Thymus (tissue), 11 donors: ENCODE measurements around the gene DNM3. TPM values are rescaled to one million over a fixed set of nuclear protein-coding genes. Genes with fewer than 3 reads are reported as not detected.

Experiments used
- DNase-seq, 9 donors: peaks; one replicate each; pipeline ENCODE4 v3.0.0-alpha.2; 2013; ENCODE audit warnings: low spot score in 9 of 9, low read depth in 6 of 9, missing footprints in 1 of 9
- H3K27ac ChIP-seq, 2 donors: one replicate each; pipeline ENCODE4 v1.5.1; 2013; ENCODE audit warnings: control low read depth in 1 of 2, low read depth in 1 of 2, low read length in 1 of 2, mild to moderate bottlenecking in 1 of 2, moderate library complexity in 1 of 2
- H3K27me3 ChIP-seq, 2 donors: one replicate each; pipeline ENCODE4 v1.5.1; 2013; ENCODE audit warnings: low read length in 1 of 2; ENCODE audit not compliant: control insufficient read depth in 2 of 2, insufficient read depth in 1 of 2
- H3K36me3 ChIP-seq, 2 donors: one replicate each; pipeline ENCODE4 v1.5.1; 2013; ENCODE audit warnings: low read length in 1 of 2, mild to moderate bottlenecking in 1 of 2, moderate library complexity in 1 of 2; ENCODE audit not compliant: control insufficient read depth in 2 of 2, insufficient read depth in 2 of 2
- H3K4me1 ChIP-seq, 2 donors: one replicate each; pipeline ENCODE4 v1.5.1; 2013; ENCODE audit warnings: low read length in 2 of 2; ENCODE audit not compliant: control insufficient read depth in 2 of 2, insufficient read depth in 2 of 2
- H3K4me3 ChIP-seq, 2 donors: one replicate each; pipeline ENCODE4 v1.5.1; 2013; ENCODE audit warnings: low read length in 2 of 2, control low read depth in 1 of 2, mild to moderate bottlenecking in 1 of 2
- H3K9me3 ChIP-seq, 2 donors: one replicate each; pipeline ENCODE4 v1.5.1; 2013; ENCODE audit warnings: low read length in 1 of 2, mild to moderate bottlenecking in 1 of 2; ENCODE audit not compliant: control insufficient read depth in 2 of 2, insufficient read depth in 1 of 2
- WGBS: extraction: QIAGEN DNeasy Blood & Tissue Kit; methylation state at CpG from one replicate; pipeline ENCODE4 v1.1.7; 2013; 5-methylcytosine and 5-hydroxymethylcytosine counted together
- polyA plus RNA-seq: library from polyadenylated mRNA; stranded (reverse); fragments of 200-250 nt; gene quantifications from one replicate; pipeline ENCODE4 v1.2.3, GENCODE V29; 2013
- total RNA-seq: library from RNA; stranded (reverse); fragments of 120-200 nt; gene quantifications from one replicate; pipeline ENCODE4 v1.2.4, GENCODE V29; 2013
- donor health status: healthy.

Gene DNM3
- total and polyA plus RNA-seq, 2 donors = 1.9 to 2.2 TPM

GRCh38 chr1:171984262-171984661 lies 143.0 kb downstream of the DNM3 start:
- Histone ChIP-seq H3K36me3 (no peaks in the 10 kb centered on the region), H3K27ac (no peak overlapping the region), H3K9me3 (no peaks in the 10 kb centered on the region), H3K4me3 (no peak overlapping the region), H3K4me1 (no peaks in the 10 kb centered on the region), H3K27me3 (no peaks in the 10 kb centered on the region)
- WGBS = 89% methylated on average over 7 of the region's 7 CpGs
- DNase-seq = no peak

GRCh38 chr1:171984850-171985485 lies 143.7 kb downstream of the DNM3 start:
- Histone ChIP-seq H3K27ac (no peak overlapping the region), H3K4me1 (no peaks in the 10 kb centered on the region), H3K9me3 (no peaks in the 10 kb centered on the region), H3K27me3 (no peaks in the 10 kb centered on the region), H3K36me3 (no peaks in the 10 kb centered on the region), H3K4me3 (no peak overlapping the region)
- 38% methylated on average over 3 of the region's 3 CpGs for WGBS
- peak in 3 of 9 donors; percentile 5 to 40 (median 22) for DNase-seq

- no peak for DNase-seq
Observed at GRCh38 chr1:171985639-171986038, 144.3 kb downstream of the DNM3 start.

GRCh38 chr1:171988243-171988885 lies 147.1 kb downstream of the DNM3 start:
- Histone ChIP-seq H3K4me1 (no peaks in the 10 kb centered on the region), H3K36me3 (no peaks in the 10 kb centered on the region), H3K27ac (no peak overlapping the region), H3K27me3 (no peaks in the 10 kb centered on the region), H3K4me3 (no peak overlapping the region), H3K9me3 (no peaks in the 10 kb centered on the region)
- WGBS = 92% methylated on average over 1 of the region's 1 CpG
- DNase-seq = no peak

More at GRCh38 chr1:171985639-171986038, 144.3 kb downstream of the DNM3 start:
- no peaks in the 10 kb centered on the region for H3K36me3 ChIP-seq
- 81% methylated on average over 2 of the region's 2 CpGs for WGBS
- no peaks in the 10 kb centered on the region for H3K4me1 ChIP-seq
- H3K9me3 ChIP-seq = no peaks in the 10 kb centered on the region
- no peak overlapping the region for H3K27ac ChIP-seq
- no peaks in the 10 kb centered on the region for H3K27me3 ChIP-seq
- no peak overlapping the region for H3K4me3 ChIP-seq

GRCh38 chr1:171990371-171990770 lies 149.1 kb downstream of the DNM3 start:
- H3K4me1 ChIP-seq = no peaks in the 10 kb centered on the region
- no peaks in the 10 kb centered on the region for H3K27me3 ChIP-seq
- no peaks in the 10 kb centered on the region for H3K36me3 ChIP-seq
- H3K9me3 ChIP-seq = no peaks in the 10 kb centered on the region
- DNase-seq = no peak
- H3K4me3 ChIP-seq = no peak overlapping the region
- no peak overlapping the region for H3K27ac ChIP-seq

GRCh38 chr1:171994293-171994692 lies 153.0 kb downstream of the DNM3 start:
- 98% methylated on average over 2 of the region's 2 CpGs for WGBS
- Histone ChIP-seq H3K9me3 (no peaks in the 10 kb centered on the region), H3K4me1 (no peaks in the 10 kb centered on the region), H3K36me3 (no peaks in the 10 kb centered on the region), H3K27me3 (no peaks in the 10 kb centered on the region), H3K4me3 (no peak overlapping the region), H3K27ac (no peak overlapping the region)
- no peak for DNase-seq

- Histone ChIP-seq H3K27me3 (no peaks in the 10 kb centered on the region), H3K4me3 (no peak overlapping the region), H3K36me3 (no peaks in the 10 kb centered on the region), H3K4me1 (no peaks in the 10 kb centered on the region), H3K27ac (no peak overlapping the region), H3K9me3 (no peaks in the 10 kb centered on the region)
- WGBS = 98% methylated on average over 3 of the region's 3 CpGs
- no peak for DNase-seq
Observed at GRCh38 chr1:171995573-171995972, 154.3 kb downstream of the DNM3 start.

- no peak for DNase-seq
- no peaks in the 10 kb centered on the region for H3K27me3 ChIP-seq
- H3K36me3 ChIP-seq = no peaks in the 10 kb centered on the region
- no peaks in the 10 kb centered on the region for H3K9me3 ChIP-seq
- 97% methylated on average over 1 of the region's 1 CpG for WGBS
- H3K27ac ChIP-seq = no peak overlapping the region
- no peaks in the 10 kb centered on the region for H3K4me1 ChIP-seq
- H3K4me3 ChIP-seq = no peak overlapping the region
Observed at GRCh38 chr1:171997936-171998335, 156.6 kb downstream of the DNM3 start.

- no peaks in the 10 kb centered on the region for H3K4me1 ChIP-seq
- H3K27ac ChIP-seq = no peak overlapping the region
- no peak overlapping the region for H3K4me3 ChIP-seq
- DNase-seq = peak in 1 of 9 donors; percentile 13
- no peaks in the 10 kb centered on the region for H3K27me3 ChIP-seq
- WGBS = 98% methylated on average over 2 of the region's 2 CpGs
- no peaks in the 10 kb centered on the region for H3K36me3 ChIP-seq
- H3K9me3 ChIP-seq = no peaks in the 10 kb centered on the region
Observed at GRCh38 chr1:171998711-171999110, 157.4 kb downstream of the DNM3 start.
